MCF 10A (cell line): ENCODE data around the gene METTL18. TPM values are rescaled to one million over a fixed set of nuclear protein-coding genes. Genes with fewer than 3 reads are reported as not detected.

ENCODE experiments used
- BruUV-seq: library from RNA; stranded (reverse); fragments of 400-500 nt; replicated peaks from 2 replicates; lab custom pipeline; 2021; lab: Mats Ljungman, UMichigan
- CTCF ChIA-PET: fragments of 300-600 bp; sonication (Branson Sonifier 250); formaldehyde crosslinking; extraction: SDS; loops from one replicate; lab custom pipeline; 2021; ENCODE audit warnings: antibody characterized with exemption, inconsistent platforms; lab: Yijun Ruan, JAX
- POLR2A ChIA-PET: fragments of 300-600, 350-650 bp; sonication (Branson Sonifier 250); formaldehyde crosslinking; extraction: SDS; loops from one replicate; lab custom pipeline; 2020; ENCODE audit warnings: antibody characterized with exemption, inconsistent platforms; lab: Yijun Ruan, JAX
- DNase-seq: peaks from one replicate; pipeline ENCODE4 v3.0.0-alpha.2; 2018; ENCODE audit not compliant: unreplicated experiment
- H3K27ac Mint-ChIP-seq: one replicate; pipeline ENCODE4 v1.8.0; 2022; ENCODE audit warnings: mild to moderate bottlenecking, low read depth, mixed read lengths; ENCODE audit not compliant: unreplicated experiment
- H3K27me3 Mint-ChIP-seq: one replicate; pipeline ENCODE4 v1.8.0; 2022; ENCODE audit warnings: mixed read lengths; ENCODE audit not compliant: insufficient read depth, unreplicated experiment
- H3K36me3 Mint-ChIP-seq: one replicate; pipeline ENCODE4 v1.8.0; 2022; ENCODE audit warnings: mild to moderate bottlenecking, moderate library complexity, mixed read lengths; ENCODE audit not compliant: insufficient read depth, unreplicated experiment
- H3K4me1 Mint-ChIP-seq: one replicate; pipeline ENCODE4 v1.8.0; 2022; ENCODE audit warnings: mixed read lengths; ENCODE audit not compliant: insufficient read depth, unreplicated experiment
- H3K4me3 Mint-ChIP-seq: one replicate; pipeline ENCODE4 v1.8.0; 2022; ENCODE audit warnings: mild to moderate bottlenecking, moderate library complexity, mixed read lengths; ENCODE audit not compliant: unreplicated experiment
- H3K9me3 Mint-ChIP-seq: one replicate; pipeline ENCODE4 v1.8.0; 2022; ENCODE audit warnings: mixed read lengths; ENCODE audit not compliant: unreplicated experiment
- intact Hi-C: fragments of 100-400 bp; cut with micrococcal nuclease; formaldehyde crosslinking; loops from 2 replicates; pipeline ENCODE4 v1.14.1; 2022
- total RNA-seq: library from RNA; stranded (reverse); gene quantifications from 2 replicates; pipeline ENCODE4 v1.2.3, GENCODE V29; 2022
- TF ChIP-seq, protein P1 (sequence below): fragments of 200-600 bp; IDR thresholded peaks from one replicate; pipeline ENCODE4 v1.8.0; 2022; ENCODE audit warnings: antibody characterized with exemption, mild to moderate bottlenecking; ENCODE audit not compliant: unreplicated experiment

METTL18 gene
- total RNA-seq, 1 experiment from 2014 or later, result 2.8 TPM

DNA sequence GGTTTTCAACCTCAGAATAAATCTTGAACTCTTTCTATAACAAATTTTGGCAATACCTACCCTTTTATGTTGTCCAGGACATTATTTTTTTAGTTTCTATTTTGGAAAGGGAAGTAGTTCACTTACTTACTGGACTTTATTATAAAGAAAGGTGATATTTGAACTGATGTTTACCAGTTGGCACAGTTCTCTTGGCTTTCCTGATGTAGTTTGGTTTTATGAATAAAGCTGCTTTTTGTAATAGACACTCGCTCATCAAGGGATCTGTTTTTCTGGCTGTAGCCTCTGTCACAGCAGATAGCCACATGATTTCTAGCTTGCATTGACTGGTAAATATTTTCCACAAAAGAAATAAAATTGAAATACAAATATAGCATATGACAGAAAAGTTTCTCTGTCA lies 40.9 kb upstream of the METTL18 start:
- Mint-ChIP-seq H3K9me3 (peaks cover 2% of the 10 kb centered on the region), H3K36me3 (peaks cover 30% of the 10 kb centered on the region), H3K4me1 (peaks cover 6% of the 10 kb centered on the region), H3K27ac (no peak overlapping the region), H3K27me3 (no peaks in the 10 kb centered on the region), H3K4me3 (no peak overlapping the region)
- intact Hi-C loops, result no loop called here
- POLR2A ChIA-PET, result interaction anchor here (0.5 to 1.0 kb wide), 2 partner anchors 12 to 342 kb away, joined by 3 read pairs; no protein-coding TSS in a partner anchor
- TF ChIP-seq, protein P1, sequence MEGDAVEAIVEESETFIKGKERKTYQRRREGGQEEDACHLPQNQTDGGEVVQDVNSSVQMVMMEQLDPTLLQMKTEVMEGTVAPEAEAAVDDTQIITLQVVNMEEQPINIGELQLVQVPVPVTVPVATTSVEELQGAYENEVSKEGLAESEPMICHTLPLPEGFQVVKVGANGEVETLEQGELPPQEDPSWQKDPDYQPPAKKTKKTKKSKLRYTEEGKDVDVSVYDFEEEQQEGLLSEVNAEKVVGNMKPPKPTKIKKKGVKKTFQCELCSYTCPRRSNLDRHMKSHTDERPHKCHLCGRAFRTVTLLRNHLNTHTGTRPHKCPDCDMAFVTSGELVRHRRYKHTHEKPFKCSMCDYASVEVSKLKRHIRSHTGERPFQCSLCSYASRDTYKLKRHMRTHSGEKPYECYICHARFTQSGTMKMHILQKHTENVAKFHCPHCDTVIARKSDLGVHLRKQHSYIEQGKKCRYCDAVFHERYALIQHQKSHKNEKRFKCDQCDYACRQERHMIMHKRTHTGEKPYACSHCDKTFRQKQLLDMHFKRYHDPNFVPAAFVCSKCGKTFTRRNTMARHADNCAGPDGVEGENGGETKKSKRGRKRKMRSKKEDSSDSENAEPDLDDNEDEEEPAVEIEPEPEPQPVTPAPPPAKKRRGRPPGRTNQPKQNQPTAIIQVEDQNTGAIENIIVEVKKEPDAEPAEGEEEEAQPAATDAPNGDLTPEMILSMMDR, result no peak
- no TSS peak for BruUV-seq
- CTCF ChIA-PET, result interaction anchor here (0.7 to 1.5 kb wide), 4 partner anchors 20 to 44 kb away, joined by 3 to 9 read pairs (median 4); partner anchors contain the start of gene METTL18
- no peak for DNase-seq

DNA sequence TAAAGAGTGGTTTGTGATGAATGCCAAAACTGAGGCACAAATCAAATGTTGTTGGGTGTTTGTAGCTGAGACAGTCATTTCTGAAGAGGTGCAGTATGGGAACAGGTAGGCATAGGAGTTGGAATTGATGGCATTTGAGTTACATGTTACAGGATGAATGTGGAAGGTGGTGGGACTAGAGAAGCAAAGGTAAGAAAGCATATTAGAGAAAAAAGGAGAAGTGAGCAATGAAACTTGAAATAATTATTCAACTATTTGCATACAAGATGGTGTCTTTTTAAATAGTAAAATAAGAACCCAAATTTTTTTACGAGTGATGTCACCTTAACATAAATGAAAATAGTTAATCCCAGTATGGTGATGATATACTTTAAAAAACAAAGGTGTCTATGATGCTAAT lies 40.2 kb upstream of the METTL18 start:
- DNase-seq, result no peak
- POLR2A ChIA-PET, result no interaction called here
- no peaks in the 10 kb centered on the region for H3K9me3 Mint-ChIP-seq
- H3K4me1 Mint-ChIP-seq, result peaks cover 6% of the 10 kb centered on the region
- H3K36me3 Mint-ChIP-seq, result peaks cover 28% of the 10 kb centered on the region
- no peak overlapping the region for H3K4me3 Mint-ChIP-seq
- CTCF ChIA-PET, result no interaction called here
- TF ChIP-seq, protein P1, result no peak
- BruUV-seq, result no TSS peak
- intact Hi-C loops, result no loop called here
- H3K27me3 Mint-ChIP-seq, result no peaks in the 10 kb centered on the region
- no peak overlapping the region for H3K27ac Mint-ChIP-seq

GRCh38 chr1:169833179-169833901 lies 38.6 kb upstream of the METTL18 start:
- intact Hi-C loops, result no loop called here
- no peaks in the 10 kb centered on the region for H3K27me3 Mint-ChIP-seq
- H3K4me3 Mint-ChIP-seq, result no peak overlapping the region
- no peaks in the 10 kb centered on the region for H3K9me3 Mint-ChIP-seq
- H3K4me1 Mint-ChIP-seq, result peaks cover 6% of the 10 kb centered on the region
- peaks cover 28% of the 10 kb centered on the region for H3K36me3 Mint-ChIP-seq
- no peak overlapping the region for H3K27ac Mint-ChIP-seq
- POLR2A ChIA-PET, result no interaction called here
- BruUV-seq, result no TSS peak
- CTCF ChIA-PET, result interaction anchor here (0.6 kb wide), 3 partner anchors 19 to 35 kb away, joined by 3 to 6 read pairs (median 4); no protein-coding TSS in a partner anchor
- no peak for DNase-seq
- TF ChIP-seq, protein P1, result no peak

- no peak for DNase-seq
- Mint-ChIP-seq H3K9me3 (no peaks in the 10 kb centered on the region), H3K4me1 (no peaks in the 10 kb centered on the region), H3K27me3 (no peaks in the 10 kb centered on the region), H3K36me3 (peaks cover 16% of the 10 kb centered on the region), H3K27ac (peak overlapping the region; percentile 41), H3K4me3 (no peak overlapping the region)
- ChIA-PET POLR2A (interaction anchor here (0.6 to 0.9 kb wide), 2 partner anchors 64 to 458 kb away, joined by 3 to 4 read pairs; partner anchors contain the start of gene SCYL3), CTCF (interaction anchor here (0.6 to 4.7 kb wide), 2 partner anchors 19 to 1592 kb away, joined by 4 to 26 read pairs; no protein-coding TSS in a partner anchor)
- BruUV-seq, result no TSS peak
- intact Hi-C loops, result no loop called here
- TF ChIP-seq, protein P1, result no peak
Observed at GRCh38 chr1:169829671-169830070, 35.0 kb upstream of the METTL18 start.
